Keratinocyte (primary cell): ENCODE results near the gene AARSD1.

Experiments used
- EZH2 ChIP-seq: IDR thresholded peaks from one replicate; pipeline ENCODE4 v1.6.1; 2012; ENCODE audit warnings: inconsistent platforms, mild to moderate bottlenecking, low read length, moderate library complexity
- TF ChIP-seq, protein P1 (sequence below), 3 experiments: IDR thresholded peaks in 1 of 3; conservative IDR thresholded peaks in 1 of 3; optimal IDR thresholded peaks in 1 of 3; 2 replicates in 2 of 3; 3 replicates in 1 of 3; pipeline versions ENCODE3 to v1.5.1; 2011; ENCODE audit warnings: low read length in 3 of 3, mild to moderate bottlenecking in 3 of 3, moderate library complexity in 2 of 3, control low read depth in 1 of 3, inconsistent platforms in 1 of 3; ENCODE audit not compliant: insufficient read depth in 2 of 3; ENCODE audit errors: extremely low read depth in 1 of 3

DNA sequence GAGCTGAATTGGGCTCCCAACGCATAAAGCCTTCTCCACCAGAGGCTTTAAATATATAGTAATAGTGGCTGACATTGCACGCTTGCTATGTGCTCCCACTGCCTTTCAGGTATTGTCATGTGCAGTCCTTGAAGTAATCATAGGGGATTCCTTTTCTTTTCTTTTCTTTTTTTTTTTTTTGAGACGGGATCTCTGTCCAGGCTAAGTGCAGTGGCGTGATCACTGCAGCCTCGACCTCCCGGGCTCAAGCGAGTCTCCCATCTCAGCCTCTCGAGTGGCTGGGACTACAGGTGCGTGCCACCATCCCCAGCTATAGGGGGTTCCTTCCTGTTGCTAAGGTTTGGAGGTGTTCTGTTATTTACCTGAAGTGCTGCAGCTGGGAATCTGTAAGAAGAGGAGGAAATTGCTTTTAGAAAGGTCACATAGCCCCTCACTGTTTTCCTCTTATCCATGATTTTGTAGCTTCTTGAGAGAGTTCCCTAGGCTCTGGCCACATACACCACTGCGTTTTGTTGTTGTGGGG lies 34.8 kb upstream of the AARSD1 start:
- TF ChIP-seq, protein P1, sequence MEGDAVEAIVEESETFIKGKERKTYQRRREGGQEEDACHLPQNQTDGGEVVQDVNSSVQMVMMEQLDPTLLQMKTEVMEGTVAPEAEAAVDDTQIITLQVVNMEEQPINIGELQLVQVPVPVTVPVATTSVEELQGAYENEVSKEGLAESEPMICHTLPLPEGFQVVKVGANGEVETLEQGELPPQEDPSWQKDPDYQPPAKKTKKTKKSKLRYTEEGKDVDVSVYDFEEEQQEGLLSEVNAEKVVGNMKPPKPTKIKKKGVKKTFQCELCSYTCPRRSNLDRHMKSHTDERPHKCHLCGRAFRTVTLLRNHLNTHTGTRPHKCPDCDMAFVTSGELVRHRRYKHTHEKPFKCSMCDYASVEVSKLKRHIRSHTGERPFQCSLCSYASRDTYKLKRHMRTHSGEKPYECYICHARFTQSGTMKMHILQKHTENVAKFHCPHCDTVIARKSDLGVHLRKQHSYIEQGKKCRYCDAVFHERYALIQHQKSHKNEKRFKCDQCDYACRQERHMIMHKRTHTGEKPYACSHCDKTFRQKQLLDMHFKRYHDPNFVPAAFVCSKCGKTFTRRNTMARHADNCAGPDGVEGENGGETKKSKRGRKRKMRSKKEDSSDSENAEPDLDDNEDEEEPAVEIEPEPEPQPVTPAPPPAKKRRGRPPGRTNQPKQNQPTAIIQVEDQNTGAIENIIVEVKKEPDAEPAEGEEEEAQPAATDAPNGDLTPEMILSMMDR (optimal IDR thresholded peaks at IDR 0.05 in 1 of 3, IDR thresholded peaks at IDR 0.05 in 1 of 3, conservative IDR thresholded peaks at IDR 0.05 in 1 of 3; ENCODE audit: extremely low read depth in 1 of 3, insufficient read depth in 2 of 3, low read length in 3 of 3), result no peak
- TF ChIP-seq EZH2, result no peak
